ENCODE data around the gene VDR.
A peak's percentile ranks its signal among the peaks of the same experiment; 100 is the strongest.

Gene VDR

GRCh38 chr12:47894068-47894467, 10.7 kb downstream of the VDR start:
- no peaks in the 10 kb centered on the region for H3K9me3 Mint-ChIP-seq
- ATAC-seq (replicated peaks), result peak; percentile 81 to 83

GRCh38 chr12:47892819-47893218, 12.0 kb downstream of the VDR start:
- DNase-seq (no peak), ATAC-seq (replicated peaks) (no peak)
- Mint-ChIP-seq H3K36me3 (peaks cover 37 to 77% of the 10 kb centered on the region in 2 donors), H3K27ac (peak overlapping the region; percentile 9), H3K27me3 (peaks cover 5 to 13% of the 10 kb centered on the region in 2 donors), H3K4me3 (no peak overlapping the region), H3K9me3 (no peaks in the 10 kb centered on the region), H3K4me1 (peaks cover 46 to 68% of the 10 kb centered on the region in 2 donors)

More at GRCh38 chr12:47894068-47894467, 10.7 kb downstream of the VDR start:
- Mint-ChIP-seq H3K27me3 (peaks cover 9 to 13% of the 10 kb centered on the region in 2 donors), H3K4me1 (peaks cover 45 to 58% of the 10 kb centered on the region in 2 donors), H3K4me3 (peak overlapping the region; percentile 47 to 51), H3K36me3 (peaks cover 37 to 77% of the 10 kb centered on the region in 2 donors), H3K27ac (peak overlapping the region; percentile 82)
- DNase-seq, result no peak

GRCh38 chr12:47891356-47891755, 13.4 kb downstream of the VDR start:
- H3K4me1 Mint-ChIP-seq, result peaks cover 50 to 72% of the 10 kb centered on the region in 2 donors
- peak overlapping the region; percentile 73 for H3K27ac Mint-ChIP-seq
- H3K9me3 Mint-ChIP-seq, result no peaks in the 10 kb centered on the region
- H3K27me3 Mint-ChIP-seq, result peaks cover 5 to 7% of the 10 kb centered on the region in 2 donors
- peaks cover 41 to 70% of the 10 kb centered on the region in 2 donors for H3K36me3 Mint-ChIP-seq
- H3K4me3 Mint-ChIP-seq, result no peak overlapping the region
- DNase-seq, result no peak
- no peak for ATAC-seq (replicated peaks)

- peak overlapping the region; percentile 88 for H3K27ac Mint-ChIP-seq
- H3K9me3 Mint-ChIP-seq, result no peaks in the 10 kb centered on the region
- ATAC-seq (replicated peaks), result peak; percentile 63 to 64
- H3K4me1 Mint-ChIP-seq, result peaks cover 56 to 78% of the 10 kb centered on the region in 2 donors
- H3K36me3 Mint-ChIP-seq, result peaks cover 45 to 81% of the 10 kb centered on the region in 2 donors
- H3K27me3 Mint-ChIP-seq, result no peaks in the 10 kb centered on the region
- DNase-seq, result no peak
- no peak overlapping the region for H3K4me3 Mint-ChIP-seq
Observed at GRCh38 chr12:47889040-47889439, 15.8 kb downstream of the VDR start.

GRCh38 chr12:47888153-47888819, 16.5 kb downstream of the VDR start:
- DNase-seq (no peak), ATAC-seq (replicated peaks) (no peak)
- Mint-ChIP-seq H3K36me3 (peaks cover 47 to 79% of the 10 kb centered on the region in 2 donors), H3K27me3 (no peaks in the 10 kb centered on the region), H3K4me3 (no peak overlapping the region), H3K4me1 (peaks cover 56 to 78% of the 10 kb centered on the region in 2 donors), H3K9me3 (no peaks in the 10 kb centered on the region), H3K27ac (no peak overlapping the region)

GRCh38 chr12:47887529-47887928, 17.3 kb downstream of the VDR start:
- Mint-ChIP-seq H3K27ac (peak overlapping the region; percentile 9), H3K9me3 (no peaks in the 10 kb centered on the region), H3K36me3 (peaks cover 43 to 77% of the 10 kb centered on the region in 2 donors), H3K27me3 (no peaks in the 10 kb centered on the region), H3K4me3 (no peak overlapping the region), H3K4me1 (peaks cover 57 to 78% of the 10 kb centered on the region in 2 donors)
- ATAC-seq (replicated peaks), result no peak
- no peak for DNase-seq

GRCh38 chr12:47886510-47887240, 18.1 kb downstream of the VDR start:
- Mint-ChIP-seq H3K36me3 (peaks cover 44 to 77% of the 10 kb centered on the region in 2 donors), H3K27ac (peak overlapping the region; percentile 31), H3K9me3 (no peaks in the 10 kb centered on the region), H3K27me3 (no peaks in the 10 kb centered on the region), H3K4me3 (no peak overlapping the region), H3K4me1 (peaks cover 62 to 78% of the 10 kb centered on the region in 2 donors)
- DNase-seq (no peak), ATAC-seq (replicated peaks) (no peak)

- Mint-ChIP-seq H3K4me1 (peaks cover 66 to 82% of the 10 kb centered on the region in 2 donors), H3K36me3 (peaks cover 41 to 75% of the 10 kb centered on the region in 2 donors), H3K4me3 (no peak overlapping the region), H3K9me3 (no peaks in the 10 kb centered on the region), H3K27me3 (no peaks in the 10 kb centered on the region), H3K27ac (peak overlapping the region; percentile 92)
- DNase-seq (no peak), ATAC-seq (replicated peaks) (no peak)
Observed at GRCh38 chr12:47885566-47885965, 19.2 kb downstream of the VDR start.

- Mint-ChIP-seq H3K4me1 (peaks cover 66 to 86% of the 10 kb centered on the region in 2 donors), H3K27ac (peak overlapping the region; percentile 92), H3K27me3 (no peaks in the 10 kb centered on the region), H3K36me3 (peaks cover 39 to 77% of the 10 kb centered on the region in 2 donors), H3K4me3 (peak overlapping the region; percentile 5 to 62), H3K9me3 (no peaks in the 10 kb centered on the region)
- DNase-seq, result peak; percentile 68
- ATAC-seq (replicated peaks), result peak; percentile 81 to 82
Observed at GRCh38 chr12:47885012-47885501, 19.7 kb downstream of the VDR start.

- H3K27ac Mint-ChIP-seq, result peak overlapping the region; percentile 92
- H3K4me1 Mint-ChIP-seq, result peaks cover 66 to 88% of the 10 kb centered on the region in 2 donors
- no peaks in the 10 kb centered on the region for H3K9me3 Mint-ChIP-seq
- H3K36me3 Mint-ChIP-seq, result peaks cover 42 to 77% of the 10 kb centered on the region in 2 donors
- no peak for ATAC-seq (replicated peaks)
- no peak for DNase-seq
- H3K4me3 Mint-ChIP-seq, result peak overlapping the region in 1 of 2 donors; percentile 62
- no peaks in the 10 kb centered on the region for H3K27me3 Mint-ChIP-seq
Observed at GRCh38 chr12:47884501-47884900, 20.3 kb downstream of the VDR start.

- Mint-ChIP-seq H3K4me1 (peaks cover 66 to 85% of the 10 kb centered on the region in 2 donors), H3K36me3 (peaks cover 47 to 76% of the 10 kb centered on the region in 2 donors)
Observed at GRCh38 chr12:47883663-47884195, 21.1 kb downstream of the VDR start.

GRCh38 chr12:47882781-47883546, 21.8 kb downstream of the VDR start:
- Mint-ChIP-seq H3K4me3 (peak overlapping the region; percentile 77 to 79), H3K36me3 (peaks cover 52 to 76% of the 10 kb centered on the region in 2 donors), H3K27me3 (no peaks in the 10 kb centered on the region), H3K4me1 (peaks cover 66 to 78% of the 10 kb centered on the region in 2 donors), H3K9me3 (no peaks in the 10 kb centered on the region), H3K27ac (peak overlapping the region; percentile 89)
- DNase-seq (peak; percentile 32), ATAC-seq (replicated peaks) (peak; percentile 54 to 74)

More at GRCh38 chr12:47883663-47884195, 21.1 kb downstream of the VDR start:
- no peaks in the 10 kb centered on the region for H3K9me3 Mint-ChIP-seq
- H3K27me3 Mint-ChIP-seq, result no peaks in the 10 kb centered on the region
- peak overlapping the region; percentile 77 to 79 for H3K4me3 Mint-ChIP-seq
- no peak for ATAC-seq (replicated peaks)
- no peak for DNase-seq
- H3K27ac Mint-ChIP-seq, result peak overlapping the region; percentile 86

GRCh38 chr12:47881826-47882427, 22.9 kb downstream of the VDR start:
- ATAC-seq (replicated peaks) (no peak), DNase-seq (no peak)
- Mint-ChIP-seq H3K9me3 (no peaks in the 10 kb centered on the region), H3K27me3 (no peaks in the 10 kb centered on the region), H3K4me3 (peak overlapping the region; percentile 79 to 83), H3K36me3 (peaks cover 53 to 75% of the 10 kb centered on the region in 2 donors), H3K27ac (no peak overlapping the region), H3K4me1 (peaks cover 60 to 71% of the 10 kb centered on the region in 2 donors)
